Fibroblast of pulmonary artery (primary cell): ENCODE data around the gene LILRA1.
"Not testable (repeated sequence)": the region's sequence is repeated elsewhere in the genome, so short reads cannot be mapped to it uniquely, and the experiment has no call there.

Source experiments
- DNase-seq: peaks from one replicate; pipeline ENCODE4 v3.0.0-alpha.2; 2010; ENCODE audit warnings: low read depth
- H3K4me3 ChIP-seq: replicated peaks from 2 replicates; pipeline ENCODE4 v1.5.1; 2011; ENCODE audit warnings: low read depth, mild to moderate bottlenecking, control low read depth, low read length, moderate library complexity
- TF ChIP-seq, protein P1 (sequence below): IDR thresholded peaks from 2 replicates; pipeline ENCODE4 v1.5.1; 2011; ENCODE audit warnings: mild to moderate bottlenecking, control low read depth, low read length, inconsistent platforms; ENCODE audit errors: missing control alignments

Gene LILRA1

DNA sequence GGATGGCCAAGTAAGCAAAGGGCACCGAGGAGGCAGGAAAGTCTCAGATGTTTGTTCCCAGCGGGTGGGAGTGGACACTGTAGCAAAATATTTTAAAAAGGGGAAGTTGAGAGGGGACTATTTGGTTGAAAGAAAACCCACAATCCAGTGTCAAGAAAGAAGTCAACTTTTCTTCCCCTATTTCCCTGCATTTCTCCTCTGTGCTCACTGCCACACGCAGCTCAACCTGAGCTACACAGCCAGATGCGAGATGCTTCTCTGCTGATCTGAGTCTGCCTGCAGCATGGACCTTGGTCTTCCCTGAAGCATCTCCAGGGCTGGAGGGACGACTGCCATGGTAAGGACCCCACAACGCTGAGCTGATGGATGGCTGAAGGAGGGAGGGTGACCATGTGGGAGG, at the start of gene LILRA1:
LILRA1 (plus strand) TSS at position 188 of the 400 bp plus-strand sequence. CDS start 613 bp downstream, outside the sequence.
- not testable (repeated sequence) for H3K4me3 ChIP-seq

DNA sequence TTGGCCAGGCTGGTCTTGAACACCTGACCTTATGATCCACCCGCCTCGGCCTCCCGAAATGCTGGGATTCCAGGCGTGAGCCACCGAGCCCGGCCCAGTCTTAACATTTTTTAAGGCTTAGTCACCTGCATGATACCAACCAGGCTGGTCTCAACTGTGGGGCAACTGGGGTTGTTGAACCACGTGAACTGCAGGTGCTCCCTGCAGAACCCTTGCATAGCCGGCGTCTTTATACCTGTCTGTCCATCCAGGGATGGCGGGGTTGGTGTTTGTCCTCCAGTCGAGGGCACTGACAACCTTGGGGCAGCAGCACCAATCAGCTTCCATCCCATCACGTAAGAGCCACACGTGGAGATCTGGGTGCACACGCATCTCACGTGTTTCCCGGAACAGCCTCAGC, 44.6 kb upstream of the LILRA1 start:
- H3K4me3 ChIP-seq = no peak overlapping the region
- DNase-seq = no peak
- TF ChIP-seq, protein P1, sequence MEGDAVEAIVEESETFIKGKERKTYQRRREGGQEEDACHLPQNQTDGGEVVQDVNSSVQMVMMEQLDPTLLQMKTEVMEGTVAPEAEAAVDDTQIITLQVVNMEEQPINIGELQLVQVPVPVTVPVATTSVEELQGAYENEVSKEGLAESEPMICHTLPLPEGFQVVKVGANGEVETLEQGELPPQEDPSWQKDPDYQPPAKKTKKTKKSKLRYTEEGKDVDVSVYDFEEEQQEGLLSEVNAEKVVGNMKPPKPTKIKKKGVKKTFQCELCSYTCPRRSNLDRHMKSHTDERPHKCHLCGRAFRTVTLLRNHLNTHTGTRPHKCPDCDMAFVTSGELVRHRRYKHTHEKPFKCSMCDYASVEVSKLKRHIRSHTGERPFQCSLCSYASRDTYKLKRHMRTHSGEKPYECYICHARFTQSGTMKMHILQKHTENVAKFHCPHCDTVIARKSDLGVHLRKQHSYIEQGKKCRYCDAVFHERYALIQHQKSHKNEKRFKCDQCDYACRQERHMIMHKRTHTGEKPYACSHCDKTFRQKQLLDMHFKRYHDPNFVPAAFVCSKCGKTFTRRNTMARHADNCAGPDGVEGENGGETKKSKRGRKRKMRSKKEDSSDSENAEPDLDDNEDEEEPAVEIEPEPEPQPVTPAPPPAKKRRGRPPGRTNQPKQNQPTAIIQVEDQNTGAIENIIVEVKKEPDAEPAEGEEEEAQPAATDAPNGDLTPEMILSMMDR = no peak

More for the DNA sequence above, at the start of gene LILRA1:
- not testable (repeated sequence) for DNase-seq

DNA sequence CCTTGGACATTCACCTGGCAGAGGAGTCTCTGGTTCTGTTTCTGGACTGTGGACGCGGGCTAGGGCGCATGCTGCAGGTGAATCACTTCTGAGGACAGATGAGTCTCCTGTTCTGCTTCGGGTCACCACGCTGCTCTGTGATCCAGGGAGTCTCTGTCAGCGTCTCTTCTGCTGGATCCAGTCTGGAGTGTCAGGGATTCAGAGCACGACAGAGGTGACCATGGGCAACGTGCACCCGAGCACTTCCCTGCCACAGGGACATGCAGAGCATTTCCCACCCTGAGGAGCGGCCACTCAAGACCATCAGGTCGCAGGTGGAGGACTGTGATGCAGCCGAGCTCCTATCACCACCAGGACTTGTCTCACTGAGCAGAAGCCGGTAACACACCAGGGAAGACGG, 44.2 kb upstream of the LILRA1 start:
- H3K4me3 ChIP-seq = no peak overlapping the region
- DNase-seq = no peak
- TF ChIP-seq, protein P1 = no peak

DNA sequence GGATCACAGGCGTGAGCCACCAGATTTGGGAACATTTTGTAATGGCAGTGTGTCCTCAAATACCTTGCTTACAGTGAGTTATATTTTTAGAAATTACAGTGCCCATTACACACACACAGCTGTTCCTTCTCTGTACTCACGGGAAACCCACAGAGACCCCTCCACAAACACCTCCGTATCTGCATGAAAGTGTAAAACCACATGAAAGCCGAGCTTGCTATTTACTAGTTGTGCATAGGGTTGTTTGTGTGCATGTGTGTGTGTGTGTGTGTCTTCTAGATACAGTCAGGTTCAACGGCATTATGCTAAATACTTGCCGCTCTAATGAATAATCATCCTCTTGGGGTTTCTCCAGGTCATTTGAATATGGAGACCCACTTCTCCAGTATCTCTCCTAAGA, 42.1 kb upstream of the LILRA1 start:
- no peak for DNase-seq

DNA sequence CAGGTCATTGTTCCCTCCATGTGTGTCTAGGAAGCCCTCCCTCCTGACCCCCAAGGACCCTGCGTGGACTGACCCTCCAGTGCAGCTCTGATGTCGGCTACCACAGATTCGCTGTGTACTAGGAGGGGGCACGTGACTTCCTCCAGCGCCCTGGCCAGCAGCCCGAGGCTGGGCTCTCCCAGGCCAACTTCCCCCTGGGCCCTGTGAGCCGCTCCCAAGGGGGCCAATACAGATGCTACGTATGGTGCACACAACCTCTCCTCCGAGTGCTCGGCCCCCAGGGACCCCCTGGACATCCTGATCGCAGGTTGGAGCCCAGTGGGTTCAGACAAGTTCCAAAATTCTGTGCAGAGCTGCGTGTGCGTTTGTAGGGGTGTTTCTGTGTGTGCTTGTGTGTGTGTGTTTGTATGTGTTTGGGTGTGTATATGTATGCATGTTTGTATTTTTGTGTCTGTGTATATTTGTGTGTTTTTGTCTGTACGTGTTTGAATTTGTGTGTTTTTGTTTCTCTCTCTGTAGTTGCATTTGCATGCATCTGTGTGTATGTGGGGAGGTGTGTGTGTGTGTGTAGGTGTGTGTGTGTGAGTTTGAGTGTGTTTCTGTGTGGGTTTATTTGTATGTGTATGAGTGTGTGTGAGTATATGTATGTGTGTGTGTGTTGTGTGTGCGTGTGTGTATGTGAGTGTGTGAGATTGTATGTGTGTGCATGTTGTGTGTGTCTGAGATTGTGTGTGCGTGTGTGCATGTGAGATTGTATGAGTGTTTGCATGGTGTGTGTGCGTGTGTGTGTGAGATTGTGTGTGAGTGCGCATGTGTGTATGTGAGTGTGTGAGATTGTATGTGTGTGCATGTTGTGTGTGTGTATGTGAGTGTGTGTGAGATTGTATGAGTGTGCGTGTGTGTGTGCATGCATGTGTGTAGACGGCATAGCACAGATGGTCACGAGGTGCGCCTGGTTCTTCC, 41.2 kb upstream of the LILRA1 start:
- TF ChIP-seq, protein P1 = no peak
- H3K4me3 ChIP-seq = no peak overlapping the region
- DNase-seq = no peak

More for the DNA sequence above, 42.1 kb upstream of the LILRA1 start:
- H3K4me3 ChIP-seq = no peak overlapping the region
- TF ChIP-seq, protein P1 = no peak

DNA sequence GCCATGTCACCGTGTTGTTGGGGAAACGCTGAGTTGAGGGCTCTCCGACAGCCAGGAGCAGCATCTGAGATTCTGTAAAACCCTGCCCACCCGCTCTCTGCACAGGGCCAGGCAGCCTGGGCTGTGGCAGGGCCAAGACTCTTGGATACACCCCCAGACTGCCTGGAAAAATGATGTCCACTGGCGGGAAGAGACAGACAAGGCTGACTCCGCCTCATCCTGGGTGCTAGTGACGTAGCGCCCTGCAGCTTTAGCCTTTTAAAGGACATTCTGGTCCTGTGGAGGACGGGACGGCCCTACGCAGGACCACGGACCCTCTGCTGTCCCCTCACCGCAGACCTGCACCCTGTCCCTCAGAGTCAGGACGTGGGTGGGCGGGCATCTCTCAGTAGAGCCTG, 40.5 kb upstream of the LILRA1 start:
- TF ChIP-seq, protein P1 = no peak
- no peak overlapping the region for H3K4me3 ChIP-seq
- no peak for DNase-seq

DNA sequence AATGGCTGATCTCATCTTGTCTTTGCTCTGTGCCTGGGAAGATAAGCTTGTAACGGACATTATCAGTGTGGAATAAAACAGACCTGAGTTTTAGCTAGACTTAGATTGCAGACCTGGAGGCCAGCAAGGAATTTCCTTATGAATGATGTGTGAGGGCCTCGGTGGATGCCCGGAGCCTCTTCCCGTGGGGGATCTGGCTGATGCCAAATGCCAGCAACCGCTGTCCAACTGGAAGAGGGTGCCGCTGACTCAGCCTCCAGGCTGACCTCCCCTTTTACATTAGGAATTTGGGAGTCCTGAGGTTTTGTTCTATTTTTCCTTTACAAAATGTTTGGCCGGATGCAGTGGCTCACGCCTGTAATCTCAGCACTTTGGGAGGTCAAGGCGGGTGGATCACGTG, 39.4 kb upstream of the LILRA1 start:
- no peak for DNase-seq
- no peak overlapping the region for H3K4me3 ChIP-seq
- TF ChIP-seq, protein P1 = no peak
